HG02943 (cell line): ENCODE measurements around the gene IFNA7.
"Not testable (repeated sequence)": the region's sequence is repeated elsewhere in the genome, so short reads cannot be mapped to it uniquely, and the experiment has no call there.

ENCODE experiments used
- ATAC-seq: cut with Tn5 transposase; IDR thresholded peaks from one replicate; pipeline ENCODE4 v1.9.1; 2021; ENCODE audit warnings: mild to moderate bottlenecking, low read depth, moderate library complexity; ENCODE audit not compliant: unreplicated experiment

Gene IFNA7

DNA sequence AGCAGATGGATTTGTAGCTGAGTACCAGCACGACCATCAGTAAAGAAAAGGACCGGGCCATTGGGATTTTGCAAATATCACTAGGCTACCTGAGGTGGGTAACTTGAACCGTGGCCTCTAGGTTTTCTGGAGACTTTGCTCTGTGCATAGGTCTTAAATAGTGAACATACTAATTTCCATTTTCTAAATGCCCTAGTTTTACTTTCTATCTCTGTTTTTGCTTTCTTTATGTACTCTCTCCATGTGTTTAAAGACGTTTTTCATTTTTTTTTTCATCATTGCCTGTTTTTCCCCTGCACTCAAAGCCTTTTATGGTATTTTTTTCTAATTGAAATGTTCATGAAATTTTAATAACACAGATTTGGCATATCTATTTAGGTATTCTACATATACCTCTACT is at the start of gene IFNA7:
Gene IFNA7, minus strand, starts transcription at position 101 of the 400 bp plus-strand sequence. Its CDS starts 40 bp downstream, at position 61.
- not testable (repeated sequence) for ATAC-seq

DNA sequence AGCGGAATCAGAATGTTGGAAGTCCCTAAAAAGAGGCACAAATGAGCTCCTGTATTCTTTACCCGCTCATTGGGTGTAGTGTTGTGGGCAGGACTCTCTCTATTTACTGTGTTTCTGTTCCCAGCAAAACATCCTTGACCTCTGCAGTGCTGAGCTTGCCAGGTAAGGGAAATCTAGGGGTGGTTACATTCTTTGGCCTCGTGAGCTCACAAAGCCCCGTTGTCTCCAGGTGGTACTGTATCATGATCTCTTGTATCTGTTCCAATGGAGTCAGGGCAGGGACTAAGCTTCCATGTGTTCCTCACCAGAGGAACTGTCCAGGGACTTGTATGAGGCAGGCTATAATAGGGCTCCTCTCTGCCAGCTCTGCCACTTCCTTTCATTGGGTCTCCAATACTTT is 49.6 kb upstream of the IFNA7 start:
- no peak for ATAC-seq

DNA sequence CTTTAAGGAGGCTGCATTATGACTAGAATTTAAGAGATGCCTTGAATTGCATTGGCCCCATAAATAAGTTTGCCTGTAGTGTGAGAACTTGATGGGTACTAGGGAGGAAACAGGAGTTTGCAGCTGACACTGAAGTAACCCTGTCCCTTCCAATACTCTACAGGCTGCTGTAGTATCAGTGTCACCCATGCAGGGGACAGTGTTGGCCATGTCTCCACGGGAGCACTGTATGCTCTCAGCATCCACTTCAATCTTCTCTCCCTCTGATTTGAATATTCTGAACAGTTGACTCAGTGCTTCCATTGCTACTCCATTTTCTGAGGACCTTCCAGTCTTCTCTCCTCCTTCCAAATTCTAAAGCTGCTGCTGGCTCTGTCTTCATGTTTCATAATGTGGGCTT is 49.2 kb upstream of the IFNA7 start:
- no peak for ATAC-seq

DNA sequence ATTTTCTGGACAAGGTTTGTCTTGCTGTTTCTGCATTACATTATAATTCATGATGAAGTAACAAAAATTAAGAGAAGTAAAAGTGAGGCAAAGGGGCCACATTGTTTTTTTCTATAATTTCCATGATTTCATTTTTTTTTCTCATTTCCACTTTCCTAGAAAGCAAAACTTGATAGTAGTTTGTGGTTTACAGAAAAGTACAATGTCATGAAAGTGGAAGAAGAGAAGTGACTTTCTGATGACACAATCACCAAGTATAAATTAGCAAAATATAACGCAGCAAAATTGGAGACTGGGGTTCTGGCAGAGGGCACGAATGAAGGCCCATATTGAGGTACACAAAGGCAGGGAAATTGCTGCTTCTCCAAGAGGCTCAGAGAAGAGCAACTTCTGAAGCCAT is 42.8 kb upstream of the IFNA7 start:
- ATAC-seq: no peak

DNA sequence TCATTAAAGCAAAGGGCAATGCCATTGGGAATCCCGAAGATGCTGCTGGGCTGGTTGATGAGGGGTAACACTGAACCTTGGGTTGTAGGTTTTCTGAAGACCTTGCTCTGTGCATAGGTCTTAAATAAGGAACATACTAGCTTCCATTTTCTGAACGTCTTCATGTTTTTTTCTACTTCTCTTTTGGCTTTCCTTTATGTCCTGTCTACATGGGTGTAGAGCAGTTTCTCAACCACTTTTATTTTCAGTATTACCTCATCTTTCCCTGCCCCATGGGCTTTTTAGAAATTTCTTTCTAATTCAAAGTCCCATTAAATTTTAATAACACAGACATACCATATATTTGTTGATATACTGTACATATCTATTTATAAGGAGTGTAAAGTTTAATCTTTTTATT is 37.9 kb upstream of the IFNA7 start, which contains the start of gene IFNA14:
Gene IFNA14, minus strand, starts transcription at position 95 of the 400 bp plus-strand sequence. Its CDS starts 70 bp downstream, at position 25.
- ATAC-seq: no peak

DNA sequence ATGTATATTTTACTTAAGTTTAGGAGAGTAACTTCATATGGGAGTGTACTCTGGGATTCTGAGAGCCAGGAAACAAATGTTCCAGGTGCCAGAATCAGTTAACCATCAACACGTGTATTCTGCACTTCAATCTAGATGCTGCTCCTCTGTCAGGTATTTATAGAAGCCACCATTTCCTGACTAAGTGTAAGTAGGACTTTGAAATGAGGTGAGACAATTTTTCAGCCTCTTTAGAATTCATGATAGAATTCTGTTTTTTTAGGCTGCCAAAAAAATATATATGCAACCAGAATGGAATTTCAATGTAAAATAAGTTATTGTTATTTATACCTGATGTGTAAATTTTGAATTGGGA is 34.3 kb upstream of the IFNA7 start:
- peak; percentile 19 for ATAC-seq

- ATAC-seq: peak; percentile 73
These were observed 33.7 kb upstream of the IFNA7 start for GRCh38 chr9:21235468-21236359.

DNA sequence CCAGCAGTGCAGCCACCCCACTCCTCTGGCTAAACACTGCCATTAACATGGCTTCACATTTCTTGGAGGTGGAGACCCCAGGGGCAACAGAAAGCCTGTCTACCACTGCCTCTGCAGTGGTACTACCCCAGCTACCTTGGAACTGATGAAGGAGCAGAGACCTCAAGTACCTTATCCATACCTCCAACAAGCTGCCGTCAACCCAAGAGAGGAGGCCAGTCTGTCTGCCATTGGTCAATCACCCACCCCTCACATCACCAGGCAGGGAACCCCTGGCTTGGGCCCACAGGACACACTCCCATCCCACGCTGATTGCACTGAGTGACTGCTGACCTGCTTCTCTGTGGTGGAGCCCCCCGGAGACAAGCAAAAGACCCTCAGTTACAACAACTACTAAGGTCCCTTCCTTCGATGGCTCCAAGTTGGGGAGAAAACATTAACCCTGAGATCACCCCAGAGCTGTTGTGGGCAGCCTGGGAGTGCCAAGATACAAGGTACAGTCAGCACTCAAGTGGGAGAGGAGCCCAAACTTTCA is 32.2 kb upstream of the IFNA7 start:
- ATAC-seq: no peak

- no peak for ATAC-seq
These were observed 31.3 kb upstream of the IFNA7 start for GRCh38 chr9:21233258-21233657.

GRCh38 chr9:21228122-21228521 is 26.1 kb upstream of the IFNA7 start, which contains the start of gene IFNA17:
IFNA17 (minus strand) TSS chr9:21228222; CDS start chr9:21228173, 49 bp downstream.
- ATAC-seq: no peak

DNA sequence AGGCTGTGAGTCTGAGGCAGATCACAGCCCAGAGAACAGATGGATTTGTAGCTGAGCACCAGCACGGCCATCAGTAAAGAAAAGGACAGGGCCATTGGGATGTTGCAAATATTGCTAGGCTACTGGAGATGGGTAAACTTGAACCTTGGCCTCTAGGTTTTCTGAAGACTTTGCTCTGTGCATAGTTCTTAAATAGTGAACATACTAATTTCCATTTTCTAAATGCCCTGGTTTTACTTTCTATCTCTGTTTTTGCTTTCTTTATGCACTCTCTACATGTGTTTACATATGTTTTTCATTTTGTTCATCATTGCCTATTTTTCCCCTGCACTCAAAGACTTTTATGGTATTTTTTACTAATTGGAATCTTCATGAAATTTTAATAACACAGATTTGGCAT is 15.2 kb upstream of the IFNA7 start, which contains the start of gene IFNA16:
Gene IFNA16, minus strand, starts transcription at position 101 of the 400 bp plus-strand sequence. Its CDS starts 6 bp downstream, at position 95.
- not testable (repeated sequence) for ATAC-seq

DNA sequence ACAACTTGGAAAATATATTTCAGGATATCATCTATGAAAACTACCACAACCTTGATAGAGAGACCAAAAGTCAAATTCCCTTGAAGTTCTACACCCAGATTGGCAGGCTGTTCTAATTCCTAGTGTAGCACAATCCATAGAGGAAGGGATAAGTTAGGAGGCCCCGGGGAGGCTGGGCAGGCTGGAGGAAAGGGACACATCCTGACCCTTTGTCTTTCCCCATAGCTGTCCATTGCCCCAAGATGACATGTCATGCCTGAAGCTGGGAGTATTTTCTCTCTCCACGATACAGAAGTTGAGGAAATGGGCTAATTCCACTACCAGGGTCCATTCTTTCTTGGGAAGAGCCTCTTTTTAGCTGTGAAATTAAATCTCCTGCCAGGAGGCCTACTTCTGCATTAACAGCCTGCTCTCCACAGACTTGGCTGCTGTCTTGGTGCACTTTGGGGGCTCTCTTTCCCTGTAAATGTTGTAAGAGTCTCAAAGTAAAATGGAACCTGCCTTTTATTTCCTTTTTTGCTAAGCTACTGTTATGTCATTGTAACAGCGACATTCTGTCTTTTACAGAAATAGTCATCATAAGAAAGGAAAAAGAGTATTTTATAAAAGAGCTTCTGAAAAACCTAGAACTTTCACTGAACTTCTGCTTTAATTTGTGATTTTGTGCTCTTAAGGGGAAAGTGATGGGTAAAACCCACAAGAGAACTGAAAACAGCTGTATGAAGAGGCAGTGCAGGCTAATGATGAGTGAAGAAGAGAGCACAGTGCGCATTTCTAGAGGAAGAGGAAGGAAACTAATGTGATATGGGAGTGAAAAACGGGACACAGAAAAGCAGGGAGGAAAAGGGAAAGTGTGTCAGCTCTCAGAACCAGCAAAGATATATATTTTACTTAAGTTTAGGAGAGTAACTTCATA is 11.7 kb upstream of the IFNA7 start:
- peak; percentile 75 for ATAC-seq

GRCh38 chr9:21212160-21212559 is 10.2 kb upstream of the IFNA7 start:
- not testable (repeated sequence) for ATAC-seq

GRCh38 chr9:21210782-21211181 is 8.8 kb upstream of the IFNA7 start:
- not testable (repeated sequence) for ATAC-seq

DNA sequence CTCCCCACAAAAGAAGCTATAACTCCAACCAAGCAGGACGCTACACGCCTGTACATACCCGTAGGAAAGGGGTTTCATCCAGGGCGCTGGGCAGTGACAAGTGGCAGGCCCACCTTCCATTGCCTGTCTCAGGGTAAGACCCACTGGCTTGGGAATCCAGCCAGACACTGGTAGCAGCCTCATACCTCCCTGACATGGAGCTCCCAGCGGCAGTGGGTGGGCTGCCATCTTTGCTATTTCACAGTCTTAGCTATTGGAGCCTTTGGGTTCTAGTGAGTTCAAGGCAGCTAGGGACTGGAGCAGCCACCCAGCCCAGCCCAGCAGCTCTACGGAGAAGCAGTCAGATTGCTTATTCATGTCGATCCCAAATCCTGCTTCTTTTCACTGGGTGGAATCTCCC is 8.3 kb upstream of the IFNA7 start:
- ATAC-seq: no peak

DNA sequence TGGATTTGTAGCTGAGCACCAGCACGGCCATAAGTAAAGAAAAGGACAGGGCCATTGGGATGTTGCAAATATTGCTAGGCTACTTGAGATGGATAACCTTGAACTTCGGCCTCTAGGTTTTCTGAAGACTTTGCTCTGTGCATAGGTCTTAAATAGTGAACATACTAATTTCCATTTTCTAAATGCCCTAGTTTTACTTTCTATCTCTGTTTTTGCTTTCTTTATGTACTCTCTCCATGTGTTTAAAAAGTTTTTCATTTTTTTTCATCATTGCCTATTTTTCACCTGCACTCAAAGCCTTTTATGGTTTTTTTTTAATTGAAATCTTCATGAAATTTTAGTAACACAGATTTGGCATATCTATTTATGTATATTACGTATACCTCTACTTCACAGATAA is 5.0 kb upstream of the IFNA7 start, which contains the start of gene IFNA10:
Gene IFNA10, minus strand, starts transcription at position 101 of the 400 bp plus-strand sequence. Its CDS starts 46 bp downstream, at position 55.
- ATAC-seq: not testable (repeated sequence)

GRCh38 chr9:21205204-21205603 is 3.2 kb upstream of the IFNA7 start:
- no peak for ATAC-seq

GRCh38 chr9:21194867-21195776 is 6.9 kb downstream of the IFNA7 start:
- peak; percentile 95 for ATAC-seq

- not testable (repeated sequence) for ATAC-seq
These were observed 14.5 kb downstream of the IFNA7 start, which contains the start of gene IFNA4 for GRCh38 chr9:21187487-21187886. IFNA4 (minus strand) TSS chr9:21187587; CDS start chr9:21187531, 56 bp downstream.
